ENCODE results near the gene RPS6KA2.

The RPS6KA2 gene

GRCh38 chr6:166412156-166412910, 214.7 kb downstream of the RPS6KA2 start:
- TF ChIP-seq, protein P1, sequence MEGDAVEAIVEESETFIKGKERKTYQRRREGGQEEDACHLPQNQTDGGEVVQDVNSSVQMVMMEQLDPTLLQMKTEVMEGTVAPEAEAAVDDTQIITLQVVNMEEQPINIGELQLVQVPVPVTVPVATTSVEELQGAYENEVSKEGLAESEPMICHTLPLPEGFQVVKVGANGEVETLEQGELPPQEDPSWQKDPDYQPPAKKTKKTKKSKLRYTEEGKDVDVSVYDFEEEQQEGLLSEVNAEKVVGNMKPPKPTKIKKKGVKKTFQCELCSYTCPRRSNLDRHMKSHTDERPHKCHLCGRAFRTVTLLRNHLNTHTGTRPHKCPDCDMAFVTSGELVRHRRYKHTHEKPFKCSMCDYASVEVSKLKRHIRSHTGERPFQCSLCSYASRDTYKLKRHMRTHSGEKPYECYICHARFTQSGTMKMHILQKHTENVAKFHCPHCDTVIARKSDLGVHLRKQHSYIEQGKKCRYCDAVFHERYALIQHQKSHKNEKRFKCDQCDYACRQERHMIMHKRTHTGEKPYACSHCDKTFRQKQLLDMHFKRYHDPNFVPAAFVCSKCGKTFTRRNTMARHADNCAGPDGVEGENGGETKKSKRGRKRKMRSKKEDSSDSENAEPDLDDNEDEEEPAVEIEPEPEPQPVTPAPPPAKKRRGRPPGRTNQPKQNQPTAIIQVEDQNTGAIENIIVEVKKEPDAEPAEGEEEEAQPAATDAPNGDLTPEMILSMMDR (IDR thresholded peaks at IDR 0.05; ENCODE audit: control insufficient read depth, extremely low read depth, insufficient read depth) = no peak
- no peak overlapping the region for H3K4me3 ChIP-seq (ENCODE audit: low read depth, low read length)
- DNase-seq (ENCODE audit: low read depth) = no peak

GRCh38 chr6:166411721-166412151, 215.3 kb downstream of the RPS6KA2 start:
- no peak for DNase-seq (ENCODE audit: low read depth)
- TF ChIP-seq, protein P1 (IDR thresholded peaks at IDR 0.05; ENCODE audit: control insufficient read depth, extremely low read depth, insufficient read depth) = no peak
- H3K4me3 ChIP-seq (ENCODE audit: low read depth, low read length) = no peak overlapping the region

DNA sequence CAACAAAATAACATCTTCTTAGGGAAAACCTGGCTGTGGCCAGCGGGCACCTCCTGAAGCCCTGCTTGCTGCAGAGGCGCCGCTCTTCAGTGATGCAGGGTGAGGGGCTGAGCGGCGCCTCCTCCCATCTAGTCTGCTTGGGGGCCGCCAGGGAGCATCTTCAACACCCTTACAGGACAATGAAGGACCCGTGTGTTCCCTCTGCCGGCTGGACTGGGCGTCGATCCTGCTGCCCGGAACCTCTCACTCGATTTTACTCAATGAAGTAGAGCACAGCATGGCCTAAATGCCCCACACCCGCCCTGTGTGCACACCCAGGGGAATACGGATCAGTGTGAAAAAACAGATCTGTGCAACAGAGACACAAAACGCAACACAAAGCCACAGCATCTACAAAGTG, 215.8 kb downstream of the RPS6KA2 start:
- H3K4me3 ChIP-seq (ENCODE audit: low read depth, low read length) = no peak overlapping the region
- TF ChIP-seq, protein P1 (IDR thresholded peaks at IDR 0.05; ENCODE audit: control insufficient read depth, extremely low read depth, insufficient read depth) = no peak
- DNase-seq (ENCODE audit: low read depth) = no peak

GRCh38 chr6:166410426-166410935, 216.6 kb downstream of the RPS6KA2 start:
- H3K4me3 ChIP-seq (ENCODE audit: low read depth, low read length) = no peak overlapping the region
- TF ChIP-seq, protein P1 (IDR thresholded peaks at IDR 0.05; ENCODE audit: control insufficient read depth, extremely low read depth, insufficient read depth) = no peak
- no peak for DNase-seq (ENCODE audit: low read depth)

GRCh38 chr6:166408936-166409755, 217.9 kb downstream of the RPS6KA2 start:
- no peak overlapping the region for H3K4me3 ChIP-seq (ENCODE audit: low read depth, low read length)
- no peak for DNase-seq (ENCODE audit: low read depth)
- TF ChIP-seq, protein P1 (IDR thresholded peaks at IDR 0.05; ENCODE audit: control insufficient read depth, extremely low read depth, insufficient read depth) = no peak

DNA sequence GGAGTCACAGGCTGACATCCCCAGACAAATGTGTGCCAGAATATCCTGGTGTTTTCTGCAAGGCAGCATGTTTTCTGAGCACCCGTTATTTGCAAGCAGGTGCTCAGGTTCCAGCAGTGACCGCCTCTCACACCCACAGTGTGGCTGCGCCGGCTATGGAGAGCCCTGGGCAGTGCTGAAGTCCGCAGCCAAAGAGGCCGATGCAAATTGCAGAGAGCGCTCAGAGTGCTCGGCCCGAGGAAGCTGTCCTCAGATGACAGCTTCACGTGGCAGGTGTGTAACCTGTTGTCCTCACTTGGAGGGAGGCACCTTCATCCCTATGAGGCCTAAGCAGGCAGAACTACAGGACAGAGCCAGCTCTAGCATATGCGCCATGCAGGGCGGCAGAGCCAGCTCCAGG, 220.9 kb downstream of the RPS6KA2 start:
- TF ChIP-seq, protein P1 (IDR thresholded peaks at IDR 0.05; ENCODE audit: control insufficient read depth, extremely low read depth, insufficient read depth) = no peak
- H3K4me3 ChIP-seq (ENCODE audit: low read depth, low read length) = no peak overlapping the region
- no peak for DNase-seq (ENCODE audit: low read depth)

Data from LNCaP clone FGC (cell line).